Stimulated activated CD8-positive, alpha-beta memory T cell treated with anti-CD3 and anti-CD28 coated beads, Interleukin-7, amount 100 ng/mL, for 1 hour (primary cell): ENCODE data around the gene ABCG5.

Experiments used
- DNase-seq, 2 donors: peaks; one replicate each; pipeline ENCODE4 v3.0.0-alpha.2; 2020; ENCODE audit warnings: low read depth in 2 of 2

ABCG5 gene

DNA sequence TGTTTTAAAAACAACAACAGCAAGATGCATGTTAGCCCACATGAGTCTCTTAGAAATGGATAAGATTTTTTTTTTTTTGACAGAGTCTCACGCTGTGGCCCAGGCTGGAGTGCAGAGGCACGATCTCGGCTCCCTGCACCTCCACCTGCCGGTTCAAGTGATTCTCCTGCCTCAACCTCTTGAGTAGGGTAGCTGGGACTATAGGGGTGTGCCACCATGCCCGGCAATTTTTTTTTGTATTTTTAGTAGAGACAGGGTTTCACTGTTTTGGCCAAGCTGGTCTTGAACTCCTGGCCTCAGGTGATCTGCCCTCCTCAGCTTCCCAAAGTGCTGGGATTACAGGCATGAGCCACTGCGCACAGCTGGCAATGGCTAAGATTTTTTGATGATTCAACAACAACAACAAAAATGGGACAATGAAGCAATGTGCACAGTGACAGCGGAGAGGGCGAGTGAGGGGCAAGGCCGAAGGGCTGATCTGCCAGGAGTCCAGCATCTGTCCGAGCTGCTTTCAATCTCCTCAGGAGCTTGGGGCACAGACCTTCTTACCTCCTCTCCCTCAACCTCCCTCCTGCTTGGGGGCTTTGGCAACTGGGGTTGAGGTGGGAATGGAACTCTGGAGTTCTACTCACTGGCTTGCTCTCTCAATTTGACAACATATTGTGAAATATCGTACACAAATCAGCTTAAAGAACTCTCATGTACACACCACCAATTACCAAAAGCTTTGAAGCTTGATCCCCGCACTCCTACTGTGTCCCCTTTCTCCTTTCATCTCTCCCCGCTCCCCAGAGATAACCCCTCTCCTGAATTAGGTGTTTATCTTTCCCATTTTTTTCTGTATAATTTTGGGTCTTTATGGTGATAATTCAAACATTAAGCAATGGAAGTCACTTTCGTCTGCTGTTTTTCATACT is 3.6 kb upstream of the ABCG5 start:
- no peak for DNase-seq

- DNase-seq, result no peak
These were observed 2.3 kb upstream of the ABCG5 start for GRCh38 chr2:43840965-43841364.

GRCh38 chr2:43839776-43840564 is 1.3 kb upstream of the ABCG5 start:
- no peak for DNase-seq

- DNase-seq, result no peak
These were observed 644 bp downstream of the ABCG5 start for GRCh38 chr2:43837831-43838559.

- no peak for DNase-seq
These were observed 1.6 kb downstream of the ABCG5 start for GRCh38 chr2:43837033-43837432.

GRCh38 chr2:43832457-43832856 is 6.2 kb downstream of the ABCG5 start:
- DNase-seq, result no peak

DNA sequence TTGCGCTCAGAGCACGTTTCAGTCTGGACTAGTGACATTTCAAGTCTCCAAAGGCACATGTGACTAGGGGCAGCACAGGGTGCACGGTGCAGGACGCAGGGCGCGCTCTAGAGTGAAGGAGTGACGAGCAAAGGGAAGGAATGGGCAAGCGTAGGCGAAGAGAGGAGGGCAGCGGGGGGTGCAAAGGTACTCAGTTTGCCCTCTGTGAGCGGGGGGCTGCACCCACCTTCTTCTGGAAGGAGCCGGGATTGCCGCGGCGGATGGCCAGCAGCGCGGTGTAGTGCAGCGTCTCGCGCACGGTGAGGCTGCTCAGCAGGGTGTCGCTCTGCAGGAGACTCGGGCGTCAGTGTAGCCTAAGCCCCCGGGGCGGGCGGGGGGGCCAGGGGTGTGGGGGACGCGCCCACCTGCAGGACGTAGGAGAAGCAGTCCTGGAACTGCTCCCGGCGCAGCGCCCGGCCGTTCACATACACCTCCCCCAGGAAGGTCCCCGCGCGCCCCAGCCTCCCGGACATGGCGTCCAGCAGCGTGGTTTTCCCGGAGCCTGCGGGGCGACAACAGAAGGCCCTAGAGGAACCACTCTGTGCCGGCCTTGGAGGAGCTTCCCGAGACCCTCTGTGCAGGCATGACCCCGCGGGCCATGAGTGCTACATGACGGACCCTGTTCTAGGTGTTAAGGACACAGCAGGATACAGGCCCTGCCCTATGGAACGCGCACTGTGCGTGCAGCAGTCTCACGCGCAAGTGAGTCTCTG is 6.9 kb downstream of the ABCG5 start:
- no peak for DNase-seq

- no peak for DNase-seq
These were observed 12.1 kb downstream of the ABCG5 start for GRCh38 chr2:43826305-43827250.

- DNase-seq, result no peak
These were observed 12.8 kb downstream of the ABCG5 start for GRCh38 chr2:43825841-43826240.

- DNase-seq, result no peak
These were observed 13.6 kb downstream of the ABCG5 start for GRCh38 chr2:43824951-43825493.

DNA sequence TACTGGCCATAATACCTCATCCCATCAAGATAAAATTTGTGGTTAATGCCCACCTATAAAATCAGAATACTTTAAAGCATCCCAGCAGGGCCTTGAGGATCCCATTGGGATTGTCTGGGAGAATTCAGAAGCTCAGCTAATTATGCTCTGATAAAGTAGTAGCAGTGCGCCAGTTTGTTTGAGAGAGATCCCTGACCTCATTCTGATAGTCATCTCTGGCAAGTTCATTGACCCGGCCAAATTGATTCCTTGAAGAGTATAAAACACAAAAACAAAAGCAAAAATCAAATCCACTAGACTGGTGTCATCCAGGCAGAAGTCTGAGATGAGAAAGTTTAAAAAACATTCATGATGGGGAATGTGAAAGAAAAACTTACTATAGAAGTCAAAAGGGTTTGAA is 14.1 kb downstream of the ABCG5 start:
- DNase-seq, result no peak

DNA sequence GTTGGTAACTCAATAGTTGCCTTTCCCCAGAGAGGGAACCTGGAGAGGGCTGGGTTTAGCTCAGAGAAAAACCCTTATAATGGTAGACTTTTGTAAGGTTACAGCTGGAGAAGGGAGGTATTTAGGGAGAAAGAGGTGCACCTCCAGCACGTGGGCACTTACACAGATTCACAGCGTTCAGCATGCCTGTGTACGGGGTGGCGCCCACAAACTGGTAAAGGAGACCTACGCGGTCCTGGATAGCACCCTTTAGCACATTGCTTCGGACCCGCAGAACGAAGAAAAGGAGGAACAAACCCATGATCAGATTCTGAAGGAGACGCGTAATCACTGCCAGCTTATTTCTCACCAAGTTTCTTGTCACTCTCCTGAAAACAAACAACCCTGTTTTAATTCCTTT is 14.9 kb downstream of the ABCG5 start:
- no peak for DNase-seq

- DNase-seq, result no peak
These were observed 15.8 kb downstream of the ABCG5 start for GRCh38 chr2:43822839-43823238.

- no peak for DNase-seq
These were observed 19.0 kb downstream of the ABCG5 start for GRCh38 chr2:43819491-43820163.

- no peak for DNase-seq
These were observed 19.9 kb downstream of the ABCG5 start for GRCh38 chr2:43818761-43819160.

DNA sequence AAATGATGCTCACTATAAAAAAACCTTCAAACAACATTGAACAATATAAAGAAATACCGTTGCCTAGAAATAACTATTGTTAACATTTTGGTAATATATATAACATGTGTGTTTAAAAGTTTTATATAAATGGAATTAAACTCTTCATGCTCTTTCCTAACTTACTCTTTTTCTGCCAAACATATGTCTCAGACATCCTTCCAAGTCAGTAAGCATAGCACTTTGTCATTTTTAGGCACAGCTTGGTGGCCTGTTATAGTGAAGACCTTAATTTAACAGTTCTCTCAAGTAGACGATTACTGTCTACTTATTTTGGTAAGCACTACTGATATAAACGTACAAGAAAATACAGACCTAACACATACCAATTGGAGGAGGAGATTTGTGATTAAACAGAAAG is 23.9 kb downstream of the ABCG5 start:
- DNase-seq, result no peak

DNA sequence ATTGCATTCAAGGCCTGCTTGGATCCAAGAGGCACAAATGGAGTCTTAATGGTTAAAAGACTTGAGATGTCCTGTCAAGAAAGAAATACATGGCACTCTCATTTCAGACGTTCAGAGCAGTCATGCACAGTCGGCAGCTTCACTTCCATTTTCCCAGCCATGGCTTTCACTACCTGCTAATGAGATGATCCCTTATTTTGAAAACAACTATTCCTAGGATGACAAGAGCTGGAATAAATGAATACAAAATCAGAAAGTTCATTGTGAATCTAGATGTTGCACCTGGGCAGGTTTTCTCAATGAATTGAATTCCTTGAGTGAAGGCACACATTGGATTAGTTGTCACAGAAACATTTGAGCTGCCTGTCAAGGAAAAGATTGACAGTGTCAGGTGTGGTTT is 25.7 kb downstream of the ABCG5 start:
- DNase-seq, result no peak

DNA sequence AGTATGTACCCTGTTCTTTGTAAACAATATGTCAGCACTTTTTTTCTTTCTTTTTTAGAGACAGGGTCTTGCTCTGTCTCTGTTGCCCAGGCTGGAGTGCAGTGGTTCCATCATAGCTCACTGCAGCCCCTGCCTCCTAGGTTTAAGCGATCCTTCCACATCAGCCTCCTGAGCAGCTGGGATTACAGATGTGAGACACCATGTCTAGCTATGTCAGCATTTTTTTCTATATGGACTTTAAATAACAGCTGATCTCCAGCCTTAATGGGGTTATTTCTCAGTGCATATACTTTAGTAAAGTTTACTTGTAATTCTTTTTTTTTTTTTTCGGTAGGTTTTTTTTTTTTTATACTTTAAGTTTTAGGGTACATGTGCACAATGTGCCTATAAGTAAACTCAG is 26.6 kb downstream of the ABCG5 start:
- DNase-seq, result no peak

GRCh38 chr2:43810888-43811287 is 27.8 kb downstream of the ABCG5 start:
- DNase-seq, result no peak

- DNase-seq, result no peak
These were observed 28.2 kb downstream of the ABCG5 start for GRCh38 chr2:43810452-43810851.
